ENCODE results near the gene PKNOX1. TPM values are rescaled to one million over a fixed set of nuclear protein-coding genes. Genes with fewer than 3 reads are reported as not detected.
"Not testable (repeated sequence)": the region's sequence is repeated elsewhere in the genome, so short reads cannot be mapped to it uniquely, and the experiment has no call there.

PKNOX1 gene
- total RNA-seq, 6 experiments from 2014 or later, result 6.2 to 9.5 (median 7.4) TPM

- 79% methylated on average over 5 of the region's 5 CpGs for WGBS (ENCODE audit: insufficient coverage, low coverage, low lambda C conversion rate, missing lambda C conversion rate)
- TF ChIP-seq POLR2A (IDR thresholded peaks at IDR 0.05) (no peak), CTCF (IDR thresholded peaks at IDR 0.05) (no peak)
- no peak overlapping the region for H3K27ac ChIP-seq
- DNase-seq (no peak), ATAC-seq (no peak)
- intact Hi-C loops (cut with DNase I), result no loop called here
- no peaks in the 10 kb centered on the region for H3K36me3 ChIP-seq
- no peak overlapping the region for H3K4me3 ChIP-seq
- no peaks in the 10 kb centered on the region for H3K4me1 ChIP-seq
- no peaks in the 10 kb centered on the region for H3K27me3 ChIP-seq
- H3K9me3 ChIP-seq, result no peaks in the 10 kb centered on the region
Observed at GRCh38 chr21:42983869-42984268, 9.5 kb downstream of the PKNOX1 start.

GRCh38 chr21:42986125-42986783 is 11.9 kb downstream of the PKNOX1 start:
- H3K4me3 ChIP-seq, result no peak overlapping the region
- ATAC-seq (peak in 1 of 4 donors; percentile 19), DNase-seq (no peak)
- no peaks in the 10 kb centered on the region for H3K36me3 ChIP-seq
- H3K27me3 ChIP-seq, result no peaks in the 10 kb centered on the region
- H3K4me1 ChIP-seq, result no peaks in the 10 kb centered on the region
- no peak overlapping the region for H3K27ac ChIP-seq
- no peaks in the 10 kb centered on the region for H3K9me3 ChIP-seq
- 87% methylated on average over 6 of the region's 7 CpGs for WGBS (ENCODE audit: insufficient coverage, low coverage, low lambda C conversion rate, missing lambda C conversion rate)
- TF ChIP-seq POLR2A (IDR thresholded peaks at IDR 0.05) (no peak), CTCF (IDR thresholded peaks at IDR 0.05) (no peak)
- intact Hi-C loops (cut with DNase I), result no loop called here

- Histone ChIP-seq H3K36me3 (no peaks in the 10 kb centered on the region), H3K27ac (no peak overlapping the region), H3K9me3 (no peaks in the 10 kb centered on the region), H3K4me3 (no peak overlapping the region), H3K4me1 (no peaks in the 10 kb centered on the region), H3K27me3 (no peaks in the 10 kb centered on the region)
- DNase-seq, result no peak
- 100% methylated on average over 3 of the region's 12 CpGs for WGBS (ENCODE audit: insufficient coverage, low coverage, low lambda C conversion rate, missing lambda C conversion rate)
- intact Hi-C loops (cut with DNase I), result no loop called here
- peak in 1 of 4 donors; percentile 13 for ATAC-seq
- TF ChIP-seq CTCF (IDR thresholded peaks at IDR 0.05) (no peak), POLR2A (IDR thresholded peaks at IDR 0.05) (no peak)
Observed at GRCh38 chr21:42988236-42988965, 14.0 kb downstream of the PKNOX1 start.

GRCh38 chr21:42989370-42989769 is 15.0 kb downstream of the PKNOX1 start:
- H3K36me3 ChIP-seq; ATAC-seq; DNase-seq; H3K27ac ChIP-seq; H3K9me3 ChIP-seq; H3K4me3 ChIP-seq; H3K4me1 ChIP-seq; intact Hi-C loops (cut with DNase I); H3K27me3 ChIP-seq: not testable (repeated sequence)
- WGBS (ENCODE audit: insufficient coverage, low coverage, low lambda C conversion rate, missing lambda C conversion rate), result 83% methylated on average over 9 of the region's 9 CpGs
